Brain pericyte (primary cell): ENCODE measurements around the gene FBRSL1.
"Not testable (repeated sequence)": the region's sequence is repeated elsewhere in the genome, so short reads cannot be mapped to it uniquely, and the experiment has no call there.

Experiments used
- DNase-seq: peaks from one replicate; pipeline ENCODE4 v3.0.0-alpha.2; 2012; ENCODE audit warnings: low read depth, low spot score

FBRSL1 gene

GRCh38 chr12:132453361-132454192, 36.4 kb upstream of the FBRSL1 start:
- DNase-seq, result no peak

GRCh38 chr12:132454193-132454932, 35.6 kb upstream of the FBRSL1 start:
- DNase-seq, result no peak

GRCh38 chr12:132454933-132455418, 35.0 kb upstream of the FBRSL1 start:
- DNase-seq, result no peak

- DNase-seq, result no peak
Measured at GRCh38 chr12:132455565-132455964, 34.4 kb upstream of the FBRSL1 start.

- no peak for DNase-seq
Measured at GRCh38 chr12:132456186-132456943, 33.6 kb upstream of the FBRSL1 start.

GRCh38 chr12:132456944-132457495, 32.9 kb upstream of the FBRSL1 start:
- DNase-seq, result no peak

- DNase-seq, result no peak
Measured at GRCh38 chr12:132458441-132458840, 31.5 kb upstream of the FBRSL1 start.

- no peak for DNase-seq
Measured at GRCh38 chr12:132458846-132459641, 30.9 kb upstream of the FBRSL1 start.

- no peak for DNase-seq
Measured at GRCh38 chr12:132460571-132460970, 29.4 kb upstream of the FBRSL1 start.

- DNase-seq, result no peak
Measured at GRCh38 chr12:132461526-132461925, 28.4 kb upstream of the FBRSL1 start.

- no peak for DNase-seq
Measured at GRCh38 chr12:132462788-132463187, 27.2 kb upstream of the FBRSL1 start.

GRCh38 chr12:132463284-132463924, 26.5 kb upstream of the FBRSL1 start:
- DNase-seq, result not testable (repeated sequence)

- DNase-seq, result not testable (repeated sequence)
Measured at GRCh38 chr12:132464304-132464703, 25.6 kb upstream of the FBRSL1 start.

- DNase-seq, result no peak
Measured at GRCh38 chr12:132464820-132465219, 25.1 kb upstream of the FBRSL1 start.

GRCh38 chr12:132465269-132466190, 24.4 kb upstream of the FBRSL1 start:
- no peak for DNase-seq

- DNase-seq, result no peak
Measured at GRCh38 chr12:132466241-132467201, 23.4 kb upstream of the FBRSL1 start.

- no peak for DNase-seq
Measured at GRCh38 chr12:132467511-132467910, 22.4 kb upstream of the FBRSL1 start.

- no peak for DNase-seq
Measured at GRCh38 chr12:132469423-132469822, 20.5 kb upstream of the FBRSL1 start.
